ENCODE measurements around the gene CHERP.

CHERP gene

DNA sequence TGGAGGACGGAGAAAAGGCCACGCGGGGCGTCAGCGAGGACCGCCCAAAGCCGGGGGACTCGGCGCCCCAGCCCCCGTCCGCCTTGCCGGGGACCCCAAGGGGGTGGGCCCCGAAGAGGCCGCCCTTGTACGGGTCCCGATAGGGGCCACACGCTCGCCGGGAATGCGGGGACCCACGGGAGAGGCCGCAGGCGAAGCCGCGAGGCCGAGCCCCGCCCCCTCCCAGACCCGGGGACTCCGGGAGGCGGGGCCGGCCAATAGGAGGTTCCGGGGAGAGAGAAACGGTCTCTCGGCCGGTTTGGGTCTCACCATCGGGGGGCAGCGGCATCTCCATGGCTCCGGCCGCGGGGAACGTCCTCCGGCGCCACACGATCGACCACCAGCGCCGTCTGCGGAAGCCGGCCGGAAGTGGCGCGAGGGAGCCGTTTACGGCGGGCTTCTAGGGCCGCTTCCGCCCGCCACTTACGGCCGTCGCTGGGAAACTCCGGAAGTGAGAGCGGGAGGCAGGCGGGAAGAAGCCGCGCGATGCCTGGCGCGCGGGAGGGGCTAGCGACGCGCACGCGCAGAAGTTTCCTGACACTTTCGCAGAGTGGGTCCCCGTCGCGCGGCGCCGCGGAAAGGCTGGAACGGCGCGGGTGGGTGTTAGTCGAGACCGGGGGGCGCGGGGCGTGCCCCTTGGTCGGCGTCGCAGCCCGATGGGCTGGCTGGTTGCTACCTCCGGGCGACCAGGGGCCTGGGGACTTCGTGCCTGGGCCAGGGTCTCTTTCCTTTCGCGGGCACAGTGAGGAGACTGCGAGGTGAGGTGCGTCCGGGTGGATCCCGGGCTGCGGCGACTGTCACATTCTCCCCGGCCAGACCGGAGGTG lies at the start of gene CHERP:
TSS of gene CHERP (minus strand) at position 393 of the 865 bp plus-strand sequence. CDS start at position 334, 59 bp downstream.
- peak; percentile 70 for DNase-seq (ENCODE audit: low read depth, low spot score)

- no peak for DNase-seq (ENCODE audit: low read depth, low spot score)
Measured at GRCh38 chr19:16590876-16591802, 48.9 kb upstream of the CHERP start.

GRCh38 chr19:16589917-16590316 lies 47.7 kb upstream of the CHERP start:
- DNase-seq (ENCODE audit: low read depth, low spot score): no peak

DNA sequence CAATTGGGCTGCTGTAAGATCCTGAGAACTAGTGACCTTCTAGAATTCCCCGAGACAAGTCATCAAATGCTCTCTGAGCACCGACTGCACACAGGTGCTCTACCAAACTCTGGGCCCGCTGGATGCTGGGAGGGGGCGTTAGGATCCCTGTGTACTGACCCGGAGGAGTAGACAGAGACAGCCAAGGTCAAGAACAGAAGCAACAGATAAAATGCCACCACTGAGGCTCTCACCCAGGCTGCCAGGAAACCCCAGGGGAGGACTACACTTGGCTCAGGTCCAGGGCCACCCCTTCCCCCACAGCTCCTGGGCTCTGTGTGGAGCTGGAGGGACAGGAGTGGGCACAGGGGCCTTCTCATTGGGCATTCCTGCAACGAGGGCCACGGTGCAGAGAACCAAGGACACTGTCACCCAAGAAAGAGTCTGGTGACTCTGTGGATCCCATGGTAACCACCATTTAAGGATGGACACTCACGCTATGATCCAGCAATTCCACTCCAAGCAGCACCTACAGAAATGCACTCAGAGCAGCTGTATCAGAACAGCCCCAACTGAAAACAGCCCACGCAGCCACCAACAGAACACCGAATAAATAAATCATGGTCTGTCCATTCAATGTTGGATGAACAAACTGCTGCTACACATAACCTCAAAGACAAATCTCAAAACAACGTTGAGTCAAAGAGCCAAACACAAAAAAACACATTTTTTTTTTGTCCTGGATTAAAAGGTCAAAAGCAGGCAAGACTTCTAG lies 46.8 kb upstream of the CHERP start:
- DNase-seq (ENCODE audit: low read depth, low spot score): no peak

DNA sequence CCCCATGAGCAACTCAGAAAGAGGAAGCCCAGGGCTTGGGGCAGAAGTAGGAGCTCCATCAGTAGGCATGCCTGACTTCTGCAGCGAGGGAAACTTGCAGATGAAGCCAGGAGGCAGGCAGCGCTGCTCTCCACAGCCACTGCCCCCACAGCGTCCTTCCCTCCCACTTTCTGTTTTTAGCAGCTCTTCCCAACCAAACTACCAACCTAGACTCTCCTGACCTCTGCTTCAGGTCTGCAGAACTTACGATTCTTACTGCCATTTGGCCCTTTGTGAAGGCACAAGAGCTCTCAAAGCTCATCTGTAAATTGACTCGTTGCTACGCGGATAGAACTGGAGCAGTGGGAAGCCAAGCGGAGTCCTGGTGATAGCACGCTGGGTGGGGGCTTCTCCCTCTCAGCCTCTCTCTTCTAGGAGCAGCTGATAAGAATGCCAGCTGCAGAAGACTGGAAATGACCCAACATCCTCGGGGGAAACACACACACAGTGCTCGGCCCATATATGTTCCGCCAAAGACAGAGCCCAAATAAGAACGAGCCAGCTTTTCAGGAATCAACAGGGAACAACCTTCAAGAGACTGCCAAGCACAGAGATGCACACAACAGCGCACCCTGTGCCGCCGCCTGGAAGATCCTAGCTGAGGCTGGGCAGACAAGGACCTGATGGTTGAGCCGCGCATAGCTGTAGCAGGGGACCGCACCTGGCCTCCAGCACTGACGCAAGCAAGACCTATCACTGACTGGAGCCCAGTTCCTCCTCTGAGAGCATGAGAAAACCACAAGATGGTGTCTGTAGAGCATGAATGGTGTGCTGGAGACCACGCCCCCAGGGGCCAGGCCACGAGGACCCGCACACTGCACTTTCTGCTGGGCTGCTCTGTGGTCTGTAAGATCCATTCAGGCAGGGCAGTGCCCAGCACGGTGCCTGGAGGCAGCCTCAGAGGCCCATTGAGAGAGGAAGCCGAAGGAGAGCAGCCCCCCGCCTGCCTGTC lies 45.9 kb upstream of the CHERP start:
- no peak for DNase-seq (ENCODE audit: low read depth, low spot score)

- no peak for DNase-seq (ENCODE audit: low read depth, low spot score)
Measured at GRCh38 chr19:16586991-16587832, 45.0 kb upstream of the CHERP start.

DNA sequence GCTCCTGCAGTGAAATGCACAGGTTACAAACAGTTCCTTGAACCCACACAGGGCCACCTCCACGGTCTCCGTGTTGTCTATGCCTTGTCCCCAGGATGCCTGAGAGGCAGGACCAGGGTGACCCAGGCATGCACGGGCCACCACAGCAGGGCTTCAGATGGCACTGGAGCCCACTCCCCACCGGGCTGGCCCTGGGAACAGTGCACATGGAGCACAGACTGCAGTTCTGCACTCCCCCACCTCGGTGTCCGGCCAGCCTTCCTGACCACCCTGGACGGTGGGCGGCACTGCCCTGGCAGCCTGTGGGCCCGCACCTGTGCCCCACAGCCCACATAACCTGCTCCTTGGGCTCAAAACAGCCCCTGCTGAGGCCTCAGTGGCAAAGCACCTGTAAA lies 44.2 kb upstream of the CHERP start:
- no peak for DNase-seq (ENCODE audit: low read depth, low spot score)

GRCh38 chr19:16585808-16586476 lies 43.7 kb upstream of the CHERP start:
- DNase-seq (ENCODE audit: low read depth, low spot score): no peak

- no peak for DNase-seq (ENCODE audit: low read depth, low spot score)
Measured at GRCh38 chr19:16585094-16585801, 43.0 kb upstream of the CHERP start.

DNA sequence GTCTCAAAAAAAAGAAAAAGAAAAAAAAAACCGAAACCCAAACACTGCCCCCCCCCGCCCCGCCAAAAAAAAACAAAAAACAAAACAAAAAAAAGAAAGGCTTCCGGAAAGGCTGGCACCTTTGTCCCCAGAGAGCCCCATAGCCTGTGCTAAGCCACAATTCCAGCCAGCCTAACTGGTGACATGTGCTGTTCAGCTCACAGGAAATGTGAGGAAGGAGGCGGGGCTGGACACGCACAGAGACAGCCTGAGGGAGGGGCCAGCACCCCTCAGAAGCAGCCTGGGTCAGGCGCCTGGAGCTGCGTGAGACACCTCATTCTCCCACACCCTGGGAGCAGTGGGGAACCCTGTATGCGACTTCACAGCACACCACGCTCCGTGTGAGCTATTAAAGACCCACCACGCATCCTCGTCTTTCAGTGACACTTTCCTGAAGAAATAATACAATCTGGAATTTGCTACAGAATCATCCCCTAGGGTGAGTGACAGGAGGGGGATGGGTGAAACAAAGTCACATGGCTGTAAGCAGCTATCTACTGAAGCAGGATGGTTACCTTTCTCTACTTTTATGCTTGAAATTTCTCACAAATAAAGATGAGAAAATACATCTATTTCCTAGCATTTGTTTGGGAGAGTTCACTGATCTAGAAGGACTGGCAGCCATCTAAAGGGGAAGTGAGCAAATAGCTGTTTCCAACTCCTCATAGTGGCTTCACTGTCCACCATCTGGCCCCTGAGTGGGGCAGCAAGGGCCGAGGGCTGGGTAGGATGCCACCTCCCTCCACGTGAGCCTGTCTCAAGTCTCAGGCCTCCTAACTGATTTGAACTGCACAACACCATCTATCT lies 42.2 kb upstream of the CHERP start:
- no peak for DNase-seq (ENCODE audit: low read depth, low spot score)

- no peak for DNase-seq (ENCODE audit: low read depth, low spot score)
Measured at GRCh38 chr19:16582486-16583261, 40.4 kb upstream of the CHERP start.

GRCh38 chr19:16581971-16582343 lies 39.7 kb upstream of the CHERP start:
- DNase-seq (ENCODE audit: low read depth, low spot score): no peak

- DNase-seq (ENCODE audit: low read depth, low spot score): no peak
Measured at GRCh38 chr19:16581145-16581970, 39.1 kb upstream of the CHERP start.

DNA sequence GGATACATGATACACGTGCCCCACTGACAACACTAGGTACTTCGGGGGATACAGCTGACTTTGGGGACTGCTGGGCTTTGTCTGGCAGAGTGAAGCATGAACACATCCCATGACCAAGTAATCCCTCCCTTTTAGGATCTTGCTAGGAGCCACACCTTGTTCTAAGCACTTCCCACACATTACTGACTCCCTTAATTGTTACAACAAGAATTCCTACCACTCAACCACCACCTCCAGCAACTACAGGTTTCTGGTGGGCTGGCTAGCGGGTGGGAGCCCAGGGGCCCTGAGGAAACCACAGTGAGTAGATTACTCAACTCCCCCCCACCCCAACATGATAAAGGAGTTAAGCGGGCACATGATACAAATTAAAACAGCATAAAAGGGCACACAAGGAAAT lies 37.1 kb upstream of the CHERP start:
- DNase-seq (ENCODE audit: low read depth, low spot score): no peak

- DNase-seq (ENCODE audit: low read depth, low spot score): no peak
Measured at GRCh38 chr19:16577531-16577985, 35.3 kb upstream of the CHERP start.
